Stimulated activated CD8-positive, alpha-beta memory T cell treated with anti-CD3 and anti-CD28 coated beads, Interleukin-7, amount 100 ng/mL, for 48 hours (primary cell): Measurements from ENCODE around the gene ETAA1.

Source experiments
- DNase-seq, 2 donors: peaks; one replicate each; pipeline ENCODE4 v3.0.0-alpha.2; 2020; ENCODE audit warnings: low read depth in 1 of 2; ENCODE audit errors: extremely low read depth in 1 of 2

ETAA1 gene

GRCh38 chr2:67436221-67436620 lies 39.1 kb downstream of the ETAA1 start:
- DNase-seq, result no peak

- DNase-seq, result no peak
Measured at GRCh38 chr2:67437114-67437513, 40.0 kb downstream of the ETAA1 start.

- DNase-seq, result no peak
Measured at GRCh38 chr2:67438337-67438736, 41.2 kb downstream of the ETAA1 start.

GRCh38 chr2:67445652-67446268 lies 48.6 kb downstream of the ETAA1 start:
- no peak for DNase-seq

GRCh38 chr2:67446491-67446911 lies 49.4 kb downstream of the ETAA1 start:
- no peak for DNase-seq

- no peak for DNase-seq
Measured at GRCh38 chr2:67448648-67449047, 51.5 kb downstream of the ETAA1 start.

GRCh38 chr2:67451086-67451832 lies 54.1 kb downstream of the ETAA1 start:
- DNase-seq, result no peak

- no peak for DNase-seq
Measured at GRCh38 chr2:67453310-67453709, 56.2 kb downstream of the ETAA1 start.

- no peak for DNase-seq
Measured at GRCh38 chr2:67455219-67456142, 58.3 kb downstream of the ETAA1 start.

GRCh38 chr2:67456428-67456827 lies 59.3 kb downstream of the ETAA1 start:
- no peak for DNase-seq

GRCh38 chr2:67457699-67458098 lies 60.6 kb downstream of the ETAA1 start:
- DNase-seq, result no peak

- DNase-seq, result no peak
Measured at GRCh38 chr2:67459761-67460160, 62.6 kb downstream of the ETAA1 start.
